Heart left ventricle (tissue), 16 donors: ENCODE measurements around the gene SDF2L1. TPM values are rescaled to one million over a fixed set of nuclear protein-coding genes. Genes with fewer than 3 reads are reported as not detected.

ENCODE experiments used
- ATAC-seq, 4 donors: fragments of 200-7000 bp; cut with Tn5 transposase; one replicate each; pipeline ENCODE4 v1.9.1; 2020 to 2022; ENCODE audit warnings: moderate library complexity in 4 of 4, mild to moderate bottlenecking in 3 of 4, moderate number of reproducible peaks in 1 of 4
- DNase-seq, 5 donors: peaks; one replicate each; pipeline ENCODE4 v3.0.0-alpha.2; 2020
- H3K27ac ChIP-seq, 12 donors: fragments of 200-600 bp; sonication (generic) in 4 of 12; one replicate each; pipeline versions ENCODE4 v1.5.0 to v1.8.0; 2016 to 2022; ENCODE audit warnings: mild to moderate bottlenecking in 2 of 12
- H3K27me3 ChIP-seq, 9 donors: fragments of 200-600 bp; sonication (generic) in 2 of 9; one replicate each; pipeline versions ENCODE4 v1.5.1 to v1.8.0; 2016 to 2022; ENCODE audit warnings: mild to moderate bottlenecking in 3 of 9
- H3K36me3 ChIP-seq, 9 donors: fragments of 200-600 bp; sonication (generic) in 2 of 9; one replicate each; pipeline versions ENCODE4 v1.5.0 to v1.8.0; 2018 to 2022; ENCODE audit warnings: mild to moderate bottlenecking in 2 of 9
- H3K4me1 ChIP-seq, 12 donors: fragments of 200-600 bp; sonication (generic) in 4 of 12; one replicate each; pipeline versions ENCODE4 v1.5.0 to v1.8.0; 2016 to 2022; ENCODE audit warnings: mild to moderate bottlenecking in 3 of 12
- H3K4me3 ChIP-seq, 12 donors: fragments of 200-600 bp; sonication (generic) in 4 of 12; one replicate each; pipeline versions ENCODE4 v1.5.0 to v1.8.0; 2017 to 2022; ENCODE audit warnings: mild to moderate bottlenecking in 9 of 12, moderate library complexity in 4 of 12
- H3K9me3 ChIP-seq, 12 donors: fragments of 200-600 bp; sonication (generic) in 4 of 12; one replicate each; pipeline versions ENCODE4 v1.5.0 to v1.8.0; 2016 to 2022; ENCODE audit warnings: mild to moderate bottlenecking in 1 of 12
- CTCF ChIP-seq, 12 donors: fragments of 200-600 bp; sonication (generic) in 4 of 12; IDR thresholded peaks; one replicate each; pipeline versions ENCODE4 v1.5.0 to v1.8.0; 2018 to 2022; ENCODE audit warnings: antibody characterized with exemption in 12 of 12, mild to moderate bottlenecking in 5 of 12
- POLR2A ChIP-seq, 2 donors: fragments of 450-650 bp; IDR thresholded peaks; one replicate each; pipeline ENCODE4 v1.6.1; 2017; ENCODE audit warnings: antibody characterized with exemption in 2 of 2, mild to moderate bottlenecking in 2 of 2, moderate library complexity in 2 of 2
- WGBS, 4 donors: extraction: QIAGEN DNeasy Blood & Tissue Kit in 2 of 4; methylation state at CpG; one replicate each; pipeline versions ENCODE4 v1.1.5 to v1.1.7; 2013 to 2018; 5-methylcytosine and 5-hydroxymethylcytosine counted together
- intact Hi-C, 10 donors: fragments of 100-400 bp; cut with DNase I; formaldehyde crosslinking; loops; one replicate each; pipeline versions ENCODE4 v1.11.1 to v1.14.2; 2022
- polyA plus RNA-seq, 2 donors: library from polyadenylated mRNA; stranded (reverse); fragments of 200-250 nt; gene quantifications; one replicate each; pipeline ENCODE4 v1.2.3, GENCODE V29; 2013
- total RNA-seq, 9 donors: library from RNA; depleted of rRNA in 2 of 9; stranded (reverse); fragments of >200 nt in 2 of 9; fragmentation: NEBNext Ultra II Directional in 3 of 9; extraction: Animal tissue kit (Norgen Biotek cat#: 25700) in 3 of 9; gene quantifications; one replicate each; pipeline versions ENCODE4 v1.1.0 to v1.2.4, GENCODE V29; 2016 to 2023
- donor health status: ischemic (EF 13 %, LVEDD 7.1; RV severe dilation, severe dysfunction).
- donor health status: healthy with polysubstance abuse.
- donor health status: DM: no; HTN: yes; CAD: no.
- donor health status: DM: no; HTN: no; CAD: no.
- donor health status: ischemic (EF 25% LVEDD 6.9; RV normal size, moderate dysfunction).
- donor health status: ischemic (EF 25% LVEDD 5.7; RV mildly dilated, moderate dysfunction).
- donor health status: healthy.
- donor health status: DM: yes; HTN: yes; CAD: no.
- donor health status: ischemic (EF 35%, LVEDD 5.7; RV mildly dilated, moderate dysfunction).
- donor health status: nonischemic (EF 11% LVEDD 7.7; RV severe dilation, severe dysfunction).
- donor health status: DM: yes; HTN: yes; CAD: no.
- donor health status: PGD.
- donor health status: ischemic (EF 29% LVEDD 5.4; RV normal size, mild dysfunction).
- donor health status: nonischemic (EF 23%, LVEDD 6.1; RV moderate dilation, normal function).

Gene SDF2L1
- total and polyA plus RNA-seq, 11 donors = 14.1 to 226 (median 24.5) TPM

GRCh38 chr22:21624120-21624879, 17.8 kb upstream of the SDF2L1 start:
- TF ChIP-seq POLR2A (IDR thresholded peaks at IDR 0.05) = no peak
- peak in 8 of 12 donors; percentile 9 to 50 (median 26) for TF ChIP-seq CTCF (IDR thresholded peaks at IDR 0.05)
- WGBS, 4 donors = 41 to 57% (median 52%) methylated on average over 7 to 8 of the region's 8 CpGs
- DNase-seq (peak in 2 of 5 donors; percentile 50 to 68), ATAC-seq (peak; percentile 56 to 79 (median 59))
- peaks cover 0 to 76% (median 32%) of the 10 kb centered on the region in 12 donors for H3K4me1 ChIP-seq
- peak overlapping the region in 6 of 12 donors; percentile 1 to 37 (median 22) for H3K27ac ChIP-seq
- H3K4me3 ChIP-seq = no peak overlapping the region
- no peaks in the 10 kb centered on the region for H3K27me3 ChIP-seq
- H3K36me3 ChIP-seq = peaks cover 0 to 48% (median 8%) of the 10 kb centered on the region in 9 donors
- intact Hi-C loops = loop anchor here in 2 of 10 donors (5.0 kb wide), 1 partner anchor 52 kb away; no protein-coding TSS in a partner anchor
- no peaks in the 10 kb centered on the region for H3K9me3 ChIP-seq

DNA sequence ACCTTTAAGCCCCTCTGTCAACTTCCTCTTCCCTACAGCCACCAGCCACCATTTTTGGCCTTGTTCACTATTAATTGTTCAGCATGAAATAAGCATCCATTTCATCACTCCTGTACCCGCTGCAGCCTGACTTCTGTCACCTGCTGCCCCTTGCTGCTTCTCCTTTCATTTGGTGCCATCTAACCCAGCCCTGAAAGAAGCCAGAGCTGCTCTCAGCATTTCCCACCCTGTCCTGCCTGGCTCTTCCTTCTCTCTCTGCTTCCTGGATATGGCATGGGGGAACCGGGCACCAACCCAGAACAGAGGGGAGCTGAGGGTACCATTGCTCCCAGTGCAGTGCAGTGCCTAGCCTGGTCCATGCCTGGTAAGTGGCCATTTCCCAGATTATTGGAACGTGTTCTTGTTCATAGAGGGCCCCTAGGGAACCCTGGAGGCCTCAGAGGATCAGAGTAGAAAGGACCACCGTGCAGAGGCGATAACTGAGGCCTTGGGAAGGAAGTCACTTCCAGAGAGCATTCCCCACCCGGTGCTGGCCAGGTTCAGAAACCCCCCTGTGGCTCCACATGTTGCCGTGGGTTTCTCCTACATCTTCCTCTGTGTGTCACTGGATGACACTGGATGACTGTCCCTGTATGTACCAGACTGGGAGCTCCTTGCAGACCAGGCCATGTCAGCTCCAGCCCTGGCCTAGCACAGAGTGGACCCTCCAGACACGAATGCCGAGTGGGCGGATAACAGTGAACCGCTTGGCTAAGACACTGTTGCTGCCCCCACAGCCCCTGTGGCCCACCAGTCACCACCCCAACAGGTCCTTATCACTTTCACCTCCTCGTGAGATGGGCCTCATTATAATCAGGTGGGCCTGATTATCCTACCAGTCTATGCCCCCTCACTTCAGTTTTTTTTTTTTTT, 17.0 kb upstream of the SDF2L1 start:
- H3K9me3 ChIP-seq = no peaks in the 10 kb centered on the region
- H3K36me3 ChIP-seq = peaks cover 0 to 48% (median 8%) of the 10 kb centered on the region in 9 donors
- WGBS, 4 donors = 74 to 83% (median 79%) methylated on average over 12 of the region's 12 CpGs
- DNase-seq (no peak), ATAC-seq (no peak)
- H3K4me1 ChIP-seq = peaks cover 0 to 76% (median 31%) of the 10 kb centered on the region in 12 donors
- TF ChIP-seq POLR2A (IDR thresholded peaks at IDR 0.05) (no peak), CTCF (IDR thresholded peaks at IDR 0.05) (no peak)
- no peak overlapping the region for H3K4me3 ChIP-seq
- H3K27me3 ChIP-seq = no peaks in the 10 kb centered on the region
- H3K27ac ChIP-seq = peak overlapping the region in 3 of 12 donors; percentile 20 to 37 (median 23)
- intact Hi-C loops = loop anchor here in 2 of 10 donors (5.0 kb wide), 2 partner anchors 33 to 53 kb away; no protein-coding TSS in a partner anchor

- no peak for ATAC-seq
- Histone ChIP-seq H3K27ac (no peak overlapping the region), H3K4me1 (peaks cover 0 to 67% (median 30%) of the 10 kb centered on the region in 12 donors), H3K4me3 (no peak overlapping the region), H3K36me3 (peaks cover 0 to 48% (median 8%) of the 10 kb centered on the region in 9 donors), H3K9me3 (no peaks in the 10 kb centered on the region), H3K27me3 (no peaks in the 10 kb centered on the region)
- TF ChIP-seq POLR2A (IDR thresholded peaks at IDR 0.05) (no peak), CTCF (IDR thresholded peaks at IDR 0.05) (no peak)
- DNase-seq = no peak
- WGBS, 4 donors = 68 to 74% (median 69%) methylated on average over 4 of the region's 4 CpGs
- intact Hi-C loops = loop anchor here in 1 of 10 donors (5.0 kb wide), 1 partner anchor 34 kb away; no protein-coding TSS in a partner anchor
These were observed 15.9 kb upstream of the SDF2L1 start for GRCh38 chr22:21626073-21626734.
